SK-N-MC (cell line): ENCODE results near the gene SDR42E1.

Experiments used
- EZH2 ChIP-seq: fragments of 200-600 bp; sonication (generic); IDR thresholded peaks from one replicate; pipeline ENCODE4 v1.6.1; 2017; ENCODE audit warnings: antibody characterized with exemption
- POLR2AphosphoS5 ChIP-seq: IDR thresholded peaks from 2 replicates; pipeline ENCODE4 v1.6.1; 2012; ENCODE audit warnings: mild to moderate bottlenecking, low read depth, low read length, borderline replicate concordance

- TF ChIP-seq POLR2AphosphoS5 = no peak
- TF ChIP-seq EZH2 = no peak
These were observed 4.1 kb downstream of the SDR42E1 start for GRCh38 chr16:82007189-82007588.
